Hematopoietic multipotent progenitor cell (in vitro differentiated cells): Measurements from ENCODE around the gene GULP1. TPM values are rescaled to one million over a fixed set of nuclear protein-coding genes. Genes with fewer than 3 reads are reported as not detected.

Source experiments
- DNase-seq, 3 donors: peaks; one replicate each; pipeline ENCODE4 v3.0.0-alpha.2; 2011 to 2015; ENCODE audit warnings: low read depth in 2 of 3, low spot score in 2 of 3
- small RNA-seq: library from RNA; depleted of rRNA; stranded (forward); fragments of <200 nt; gene quantifications from one replicate; pipeline ENCODE3, GENCODE V24; 2012
- total RNA-seq: library from RNA; depleted of rRNA; stranded (reverse); fragments of >200 nt; gene quantifications from one replicate; pipeline ENCODE4 v1.2.3, GENCODE V29; 2012

GULP1 gene
- total RNA-seq, 1 donor = under 0.01 TPM

- no peak for DNase-seq
Measured at GRCh38 chr2:188628989-188629752, 337.5 kb downstream of the GULP1 start.

GRCh38 chr2:188629753-188630527 lies 338.3 kb downstream of the GULP1 start:
- no peak for DNase-seq

- DNase-seq = no peak
Measured at GRCh38 chr2:188631037-188631809, 339.5 kb downstream of the GULP1 start.

GRCh38 chr2:188634656-188635055 lies 343.0 kb downstream of the GULP1 start:
- DNase-seq = no peak

Small RNAs within 50 kb of the gene (small RNA-seq; reads per million reads assigned to genes)
- not detected for gene MIR561
- not detected for gene RNA5SP114
